HG03064 (cell line): ENCODE data around the gene RNU11.
"Not testable (repeated sequence)": the region's sequence is repeated elsewhere in the genome, so short reads cannot be mapped to it uniquely, and the experiment has no call there.

Experiments used
- ATAC-seq: cut with Tn5 transposase; IDR thresholded peaks from one replicate; pipeline ENCODE4 v1.9.1; 2021; ENCODE audit warnings: low read depth; ENCODE audit not compliant: unreplicated experiment

RNU11 gene

DNA sequence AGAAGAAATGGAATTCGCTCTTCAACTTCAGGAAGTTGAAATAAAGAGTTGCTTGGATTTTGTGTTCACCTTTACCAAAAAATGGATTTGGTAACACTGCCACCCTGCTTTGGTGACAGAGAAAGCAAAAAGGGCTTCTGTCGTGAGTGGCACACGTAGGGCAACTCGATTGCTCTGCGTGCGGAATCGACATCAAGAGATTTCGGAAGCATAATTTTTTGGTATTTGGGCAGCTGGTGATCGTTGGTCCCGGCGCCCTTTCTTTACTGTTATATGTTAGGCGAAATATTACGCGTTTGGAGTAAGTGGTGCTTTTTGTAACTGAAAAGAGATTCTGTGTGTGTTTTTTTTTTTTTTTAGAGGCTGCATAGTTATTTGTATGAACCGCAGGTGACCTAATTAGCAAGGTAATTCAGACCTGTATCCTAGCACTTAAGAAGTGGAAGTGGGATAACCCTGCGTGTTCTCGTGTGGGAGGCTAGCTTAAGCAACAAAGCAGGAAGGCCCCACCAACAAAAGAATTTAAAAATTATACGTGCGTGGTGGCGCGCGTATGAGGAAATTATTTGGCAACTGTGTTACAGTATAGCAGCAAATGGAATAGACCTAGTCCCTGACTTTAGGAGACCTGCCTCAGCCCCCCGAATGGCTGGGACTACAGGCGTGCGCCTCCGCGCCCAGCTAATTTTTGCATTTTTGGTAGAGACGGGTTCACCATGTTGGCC, at the start of gene RNU11:
RNU11 (plus strand) TSS at position 127 of the 725 bp plus-strand sequence.
- ATAC-seq: peak; percentile 60

GRCh38 chr1:28601696-28602095, 46.7 kb upstream of the RNU11 start:
- no peak for ATAC-seq

DNA sequence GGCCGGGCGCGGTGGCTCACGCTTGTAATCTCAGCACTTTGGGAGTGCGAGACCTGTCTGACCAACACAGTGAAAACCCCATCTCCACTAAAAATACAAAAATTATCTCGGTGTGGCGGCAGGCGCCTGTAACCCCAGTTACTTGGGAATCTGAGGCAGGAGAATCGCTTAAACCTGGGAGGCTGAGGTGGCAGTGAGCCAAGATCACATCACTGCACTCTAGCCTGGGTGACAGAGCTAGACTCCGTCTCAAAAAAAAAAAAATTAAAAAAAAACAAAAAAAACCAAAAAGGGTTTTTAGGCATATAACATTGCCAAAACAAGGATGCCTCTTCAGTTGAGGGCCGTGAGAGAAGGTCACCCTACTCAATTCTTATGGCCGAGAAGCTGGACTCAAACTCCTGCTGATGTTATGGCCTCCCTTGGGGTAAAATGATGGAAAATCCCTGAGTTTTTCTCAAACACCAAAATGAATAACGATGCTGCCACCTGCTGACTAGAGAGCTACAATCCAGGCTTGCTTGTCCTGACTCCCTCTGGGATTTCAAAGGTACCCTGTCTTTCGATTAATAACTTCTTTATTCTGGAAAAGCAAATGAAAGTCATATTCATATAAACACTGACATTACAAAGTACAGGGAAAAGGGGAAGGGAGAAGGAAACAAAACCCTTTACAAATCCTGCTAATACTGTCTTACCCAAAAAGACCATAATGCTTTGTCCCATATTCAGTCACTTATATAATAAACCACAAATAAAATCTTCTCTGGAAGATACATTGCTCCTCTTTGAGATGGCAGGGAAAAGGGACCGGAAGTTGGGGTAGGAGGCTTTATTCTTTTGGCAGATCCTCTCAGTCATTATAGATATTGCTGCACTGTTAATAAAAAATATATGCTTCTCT, 45.6 kb upstream of the RNU11 start:
- no peak for ATAC-seq

DNA sequence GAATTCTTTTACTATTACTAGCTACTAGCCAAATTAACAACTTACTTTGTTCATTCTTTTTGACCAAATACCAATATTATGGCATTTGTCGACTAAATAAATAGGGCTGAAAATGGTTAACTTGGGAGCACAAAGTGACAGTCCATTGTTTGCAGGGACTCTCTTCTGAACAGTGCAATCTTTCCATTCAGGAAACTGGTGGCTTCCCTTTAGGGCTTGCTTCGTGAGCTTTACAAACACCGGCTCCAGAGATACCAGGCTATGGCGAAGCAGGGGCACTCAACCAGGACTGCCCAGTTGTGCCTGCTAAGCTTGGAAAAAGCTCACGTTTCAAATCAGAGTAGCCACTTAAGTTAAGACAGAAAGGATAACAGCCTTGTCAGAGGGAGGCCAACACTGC, 44.0 kb upstream of the RNU11 start:
- no peak for ATAC-seq

- ATAC-seq: no peak
Measured at GRCh38 chr1:28604962-28605361, 43.4 kb upstream of the RNU11 start.

DNA sequence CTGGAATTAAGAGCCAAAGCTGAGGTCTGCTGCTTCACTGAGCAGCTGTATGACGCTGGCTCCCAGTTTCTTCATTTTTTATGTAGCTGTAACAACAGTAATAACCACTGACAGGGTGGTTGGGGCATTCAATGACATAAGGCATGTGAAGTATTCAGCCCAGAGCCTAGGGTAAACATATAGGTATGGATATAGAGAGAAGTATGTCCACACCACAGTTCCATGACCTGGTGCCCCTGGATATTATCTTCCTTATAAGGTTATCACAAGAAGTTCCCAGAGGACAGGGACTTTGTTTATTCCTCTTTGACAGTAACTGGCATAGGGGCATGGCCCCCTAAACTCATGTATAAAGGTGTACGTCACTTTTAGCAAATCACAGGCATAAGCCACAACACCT, 41.6 kb upstream of the RNU11 start:
- no peak for ATAC-seq

DNA sequence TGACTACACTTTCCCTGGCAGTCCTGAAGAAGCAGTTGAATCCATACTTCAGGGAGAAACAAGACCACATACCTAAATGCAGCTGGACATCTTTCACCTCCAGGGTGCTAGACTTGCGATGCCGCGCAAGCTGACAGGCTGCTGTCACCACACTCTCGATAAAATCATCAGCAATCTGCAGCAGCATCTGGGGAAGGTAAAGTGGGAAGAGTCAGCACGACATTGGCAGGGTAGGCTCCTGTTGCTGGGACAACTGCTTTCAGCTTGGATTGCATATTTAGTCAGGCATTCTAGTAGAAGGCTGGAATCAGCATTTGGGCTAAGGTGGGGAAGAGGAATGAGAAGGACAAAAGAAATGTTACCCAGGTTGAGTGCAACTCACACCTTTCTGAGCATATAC, 35.2 kb upstream of the RNU11 start:
- ATAC-seq: no peak

DNA sequence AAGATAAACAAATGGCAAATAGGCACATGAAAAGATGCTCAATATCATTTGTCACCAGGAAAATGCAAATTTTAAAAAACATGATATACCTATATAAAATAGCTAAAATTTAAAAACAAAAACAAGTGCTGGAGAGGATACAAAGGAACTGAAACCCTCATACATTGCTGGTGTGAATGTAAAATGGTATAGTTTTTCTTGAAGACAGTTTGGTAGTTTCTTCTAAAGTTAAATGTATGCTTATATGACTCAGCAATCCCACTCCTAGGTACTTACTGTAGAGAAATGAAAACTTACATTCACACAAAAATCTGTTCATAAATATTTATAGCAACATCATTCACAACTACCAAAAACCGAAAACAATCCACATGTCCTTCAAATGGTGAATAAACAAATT, 16.7 kb upstream of the RNU11 start:
- ATAC-seq: no peak

DNA sequence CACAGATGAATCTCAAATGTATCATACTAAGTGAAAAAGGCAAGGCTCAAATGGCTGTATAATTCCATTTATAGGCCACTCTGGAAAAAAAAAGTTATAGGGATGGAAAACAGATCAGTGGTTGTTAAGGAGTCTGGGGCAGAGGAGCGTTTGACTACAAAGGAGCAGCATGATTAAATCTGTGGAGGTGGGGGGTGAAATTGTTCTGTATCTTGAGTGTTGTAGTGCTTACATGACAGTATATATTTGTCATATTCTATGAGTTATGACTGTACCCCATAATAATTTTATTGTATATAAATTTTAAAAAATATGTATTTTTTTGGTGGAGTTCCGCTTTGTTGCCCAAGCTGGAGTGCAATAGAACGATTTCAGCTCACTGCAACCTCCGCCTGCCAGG, 15.8 kb upstream of the RNU11 start:
- no peak for ATAC-seq

GRCh38 chr1:28640766-28641165, 7.6 kb upstream of the RNU11 start:
- ATAC-seq: no peak

DNA sequence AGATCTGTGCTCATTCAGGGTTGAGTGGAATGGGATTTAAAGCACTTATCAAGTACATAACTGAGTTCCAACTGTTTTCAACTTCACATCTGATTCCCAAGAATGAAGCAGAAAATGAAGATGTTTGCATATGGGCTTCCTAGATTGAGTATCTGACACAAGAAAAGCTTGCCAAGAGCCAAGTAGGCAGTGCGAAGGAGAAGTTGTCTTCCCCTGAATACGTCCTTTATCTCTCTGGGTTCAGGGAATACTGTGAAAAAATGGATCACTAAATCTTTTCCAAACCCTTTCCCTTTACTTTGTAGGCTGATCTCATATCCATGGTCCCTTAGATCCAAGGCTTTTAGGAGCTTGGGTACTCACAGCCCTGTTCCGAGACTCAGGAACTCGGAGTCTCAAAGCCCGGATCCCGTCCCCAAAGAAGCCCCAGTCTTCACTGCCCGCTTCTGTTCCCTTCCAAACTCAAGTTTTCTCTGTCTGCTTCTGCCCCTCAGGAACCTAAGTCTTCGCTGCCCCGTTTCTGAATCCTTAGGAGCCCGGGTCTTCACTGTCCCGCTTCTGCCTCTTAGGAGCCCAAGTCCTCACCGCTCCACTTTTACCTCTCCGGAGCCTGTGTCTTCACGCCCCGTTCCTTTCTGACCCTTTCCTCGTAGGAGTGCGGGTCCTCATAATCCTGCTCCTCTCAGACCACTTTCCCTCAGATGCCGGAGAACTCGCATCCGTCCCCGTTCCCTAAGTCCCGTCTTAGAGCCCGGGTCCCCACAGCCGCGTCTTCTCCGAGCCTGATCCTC, 6.1 kb upstream of the RNU11 start:
- ATAC-seq: peak; percentile 7

GRCh38 chr1:28642847-28643635, 5.4 kb upstream of the RNU11 start, which contains the start of gene TAF12:
TAF12 (minus strand) TSS chr1:28643067; CDS start chr1:28622081, 20,986 bp downstream.
- peak; percentile 75 for ATAC-seq

GRCh38 chr1:28644494-28644893, 3.9 kb upstream of the RNU11 start:
- ATAC-seq: no peak

GRCh38 chr1:28645406-28645805, 3.0 kb upstream of the RNU11 start:
- ATAC-seq: not testable (repeated sequence)

GRCh38 chr1:28646040-28646439, 2.4 kb upstream of the RNU11 start:
- ATAC-seq: no peak

- ATAC-seq: peak; percentile 55
Measured at GRCh38 chr1:28648008-28648473, 359 bp upstream of the RNU11 start.

DNA sequence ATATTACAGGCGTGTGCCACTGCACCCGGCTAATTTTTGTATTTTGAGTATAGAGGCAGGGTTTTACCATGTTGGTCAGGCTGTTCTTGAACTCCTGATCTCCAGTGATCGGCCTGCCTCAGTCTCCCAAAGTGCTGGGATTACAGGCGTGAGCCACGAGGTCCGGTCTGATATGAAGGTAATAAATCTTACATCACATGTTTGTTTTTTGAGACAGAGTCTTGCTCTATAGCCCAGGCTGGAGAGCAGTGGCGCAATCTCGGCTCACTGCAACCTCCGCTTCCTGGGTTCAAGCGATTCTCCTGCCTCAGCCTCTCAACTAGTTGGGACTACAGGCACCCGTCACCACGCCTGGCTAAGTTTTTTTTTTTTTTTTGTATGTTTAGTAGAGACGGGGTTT, 4.7 kb downstream of the RNU11 start:
- not testable (repeated sequence) for ATAC-seq

DNA sequence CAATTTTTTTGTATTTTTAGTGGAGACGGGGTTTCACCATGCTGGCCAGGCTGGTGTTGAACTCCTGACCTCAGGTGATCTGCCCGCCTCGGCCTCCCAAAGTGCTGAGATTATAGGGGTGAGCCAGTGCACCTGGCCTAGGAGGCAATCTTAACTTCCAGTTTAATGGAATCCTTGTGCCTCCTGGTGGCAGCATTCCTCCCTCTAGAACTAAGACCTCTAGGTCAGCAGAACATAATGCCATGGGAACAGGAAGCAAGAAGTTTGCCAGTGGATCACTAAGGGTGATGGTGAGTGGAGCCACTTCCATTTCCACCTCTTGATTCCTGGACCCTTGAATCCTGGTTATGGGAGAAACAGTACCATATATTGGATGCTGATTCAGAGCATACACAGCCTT, 5.5 kb downstream of the RNU11 start:
- ATAC-seq: not testable (repeated sequence)

GRCh38 chr1:28655448-28656311, 7.3 kb downstream of the RNU11 start:
- ATAC-seq: not testable (repeated sequence)
